Occipital lobe (tissue), 3 donors: ENCODE measurements around the gene MAEL. TPM values are rescaled to one million over a fixed set of nuclear protein-coding genes. Genes with fewer than 3 reads are reported as not detected.

Source experiments
- DNase-seq: peaks from one replicate; lab custom pipeline; 2025; lab: John Stamatoyannopoulos, UW
- small RNA-seq: library from RNA; depleted of rRNA; stranded (forward); fragments of <200 nt; gene quantifications from one replicate; pipeline ENCODE3, GENCODE V24; 2014
- total RNA-seq: library from RNA; depleted of rRNA; stranded (reverse); fragments of >200 nt; gene quantifications from one replicate; pipeline ENCODE4 v1.2.3, GENCODE V29; 2014

MAEL gene
- total RNA-seq, 1 donor from 2014 or later: 1.4 TPM

- DNase-seq: no peak
Measured at GRCh38 chr1:167054946-167055630, 66.0 kb downstream of the MAEL start.

GRCh38 chr1:167056529-167057231, 67.6 kb downstream of the MAEL start:
- DNase-seq: no peak

GRCh38 chr1:167057241-167057688, 68.2 kb downstream of the MAEL start:
- no peak for DNase-seq

- peak; percentile 50 for DNase-seq
Measured at GRCh38 chr1:167059045-167059808, 70.1 kb downstream of the MAEL start.

GRCh38 chr1:167059809-167060107, 70.7 kb downstream of the MAEL start:
- DNase-seq: no peak

- no peak for DNase-seq
Measured at GRCh38 chr1:167060141-167061072, 71.3 kb downstream of the MAEL start.

GRCh38 chr1:167061073-167061464, 72.0 kb downstream of the MAEL start:
- DNase-seq: no peak

- no peak for DNase-seq
Measured at GRCh38 chr1:167064621-167065020, 75.5 kb downstream of the MAEL start.

- DNase-seq: no peak
Measured at GRCh38 chr1:167065471-167065870, 76.4 kb downstream of the MAEL start.

- DNase-seq: peak; percentile 51
Measured at GRCh38 chr1:167066333-167067122, 77.4 kb downstream of the MAEL start.

GRCh38 chr1:167067904-167068303, 78.8 kb downstream of the MAEL start:
- no peak for DNase-seq

- DNase-seq: no peak
Measured at GRCh38 chr1:167068761-167069160, 79.7 kb downstream of the MAEL start.

GRCh38 chr1:167071286-167071685, 82.2 kb downstream of the MAEL start:
- no peak for DNase-seq

Small RNAs within 50 kb of the gene (small RNA-seq; reads per million reads assigned to genes)
- not detected for gene RNA5SP65

Other genes with a start within 250 kb of the MAEL start
- 63.2 TPM for gene POGK, start 149.8 kb upstream of the MAEL start, total RNA-seq
- gene TADA1, start 113.0 kb upstream of the MAEL start, total RNA-seq: 51.3 TPM
- 14.2 TPM for gene ILDR2, start 13.7 kb upstream of the MAEL start, total RNA-seq
- not detected for gene GPA33, start 101.1 kb downstream of the MAEL start, total RNA-seq
- gene STYXL2, start 104.8 kb downstream of the MAEL start, total RNA-seq: 0.16 TPM
- gene POU2F1, start 231.6 kb downstream of the MAEL start, total RNA-seq: 34.6 TPM